DOHH2 (cell line): Measurements from ENCODE around the gene CFAP77.

Experiments used
- CTCF ChIP-seq: fragments of 200-600 bp; sonication (generic); IDR thresholded peaks from one replicate; pipeline ENCODE4 v1.5.1; 2014; ENCODE audit warnings: antibody characterized with exemption, mild to moderate bottlenecking, low read depth, low read length; ENCODE audit not compliant: poor library complexity, severe bottlenecking
- EZH2phosphoT487 ChIP-seq: fragments of 200-600 bp; sonication (generic); IDR thresholded peaks from 2 replicates; pipeline ENCODE4 v1.6.1; 2017; ENCODE audit warnings: borderline replicate concordance, mild to moderate bottlenecking, antibody characterized with exemption, low read length, moderate library complexity, mixed read lengths

DNA sequence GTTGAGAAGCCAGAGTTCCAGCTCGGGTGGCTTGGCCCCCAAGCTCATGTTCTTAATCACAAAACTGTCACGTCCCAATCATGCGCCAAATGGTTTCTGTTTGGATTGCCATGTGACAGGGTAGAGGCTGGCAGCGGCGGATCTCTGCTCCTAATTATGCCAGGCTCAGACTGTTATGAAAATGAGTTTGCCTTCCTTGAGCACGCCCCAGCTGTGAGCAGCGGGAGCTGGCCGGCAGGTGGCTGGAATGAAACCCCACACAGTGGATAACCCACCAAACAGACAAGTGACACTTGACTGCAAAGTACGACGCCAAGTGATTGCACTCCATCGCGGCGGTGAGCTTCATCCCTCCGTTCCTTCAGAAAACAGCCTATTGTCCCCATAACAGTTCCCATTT is 75.4 kb downstream of the CFAP77 start:
- TF ChIP-seq CTCF (no peak), EZH2phosphoT487 (no peak)
